Endothelial cell of umbilical vein (primary cell): ENCODE results near the gene HEATR5A.

Experiments used
- CTCF ChIP-seq, 2 donors: IDR thresholded peaks; 1 replicate in 1 of 2; 2 replicates in 1 of 2; pipeline ENCODE4 v1.5.1; 2011; ENCODE audit warnings: low read length in 2 of 2, mild to moderate bottlenecking in 2 of 2, moderate library complexity in 2 of 2, control low read depth in 1 of 2, inconsistent platforms in 1 of 2, low read depth in 1 of 2; ENCODE audit not compliant: insufficient read depth in 1 of 2; ENCODE audit errors: extremely low read depth in 1 of 2
- EZH2 ChIP-seq: IDR thresholded peaks from 2 replicates; pipeline ENCODE4 v1.6.1; 2012; ENCODE audit warnings: borderline replicate concordance, low read depth, mild to moderate bottlenecking, moderate library complexity, low read length, inconsistent platforms; ENCODE audit not compliant: severe bottlenecking
- JUN ChIP-seq: IDR thresholded peaks from 2 replicates; pipeline ENCODE4 v1.6.1; 2011; ENCODE audit warnings: borderline replicate concordance, low read depth; ENCODE audit not compliant: insufficient read length, insufficient read depth
- MAX ChIP-seq: IDR thresholded peaks from 2 replicates; pipeline ENCODE4 v1.6.1; 2011; ENCODE audit not compliant: insufficient read depth, insufficient read length
- MYC ChIP-seq: IDR thresholded peaks from one replicate; pipeline ENCODE4 v1.6.1; 2011; ENCODE audit warnings: mild to moderate bottlenecking, low read depth, low read length
- POLR2A ChIP-seq: IDR thresholded peaks from 2 replicates; pipeline ENCODE4 v1.6.1; 2012; ENCODE audit warnings: low read depth, mild to moderate bottlenecking, control low read depth, low read length

- TF ChIP-seq CTCF (IDR thresholded peaks at IDR 0.05; ENCODE audit: extremely low read depth in 1 of 2, insufficient read depth in 1 of 2, low read depth in 1 of 2, low read length in 2 of 2) (no peak), POLR2A (no peak), MAX (no peak), MYC (no peak), JUN (no peak), EZH2 (no peak)
Observed at GRCh38 chr14:31346097-31346496, 74.3 kb downstream of the HEATR5A start.
